PC-9 (cell line): Measurements from ENCODE around the gene LINC00237.

ENCODE experiments used
- EZH2 ChIP-seq: fragments of 200-600 bp; sonication (generic); IDR thresholded peaks from 2 replicates; pipeline ENCODE4 v1.8.0; 2017; ENCODE audit warnings: antibody characterized with exemption, low read depth
- TF ChIP-seq, protein P1 (sequence below): fragments of 200-600 bp; sonication (generic); conservative IDR thresholded peaks from 2 replicates; pipeline ENCODE4 v1.6.1; 2017; ENCODE audit warnings: mixed run types, antibody characterized with exemption, mild to moderate bottlenecking, moderate library complexity

DNA sequence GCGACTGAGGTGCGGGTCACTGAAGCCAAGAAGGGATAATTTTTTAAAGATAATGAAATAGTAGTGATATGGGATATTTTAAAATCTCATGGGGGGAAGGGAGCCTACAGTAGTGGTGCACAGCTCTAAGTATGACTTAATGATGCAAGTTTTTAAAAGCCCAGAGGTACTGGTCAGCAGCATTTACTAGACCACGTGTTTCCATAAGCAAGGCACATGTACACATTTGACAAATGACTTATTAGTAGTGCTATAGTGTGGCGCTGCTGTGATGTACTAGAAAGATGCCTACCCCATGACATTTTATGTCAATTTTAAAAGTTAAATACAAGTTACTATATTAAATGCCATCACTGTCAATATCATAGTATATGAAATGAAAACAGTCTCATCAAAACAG, 7.5 kb upstream of the LINC00237 start:
- no peak for TF ChIP-seq EZH2
- TF ChIP-seq, protein P1, sequence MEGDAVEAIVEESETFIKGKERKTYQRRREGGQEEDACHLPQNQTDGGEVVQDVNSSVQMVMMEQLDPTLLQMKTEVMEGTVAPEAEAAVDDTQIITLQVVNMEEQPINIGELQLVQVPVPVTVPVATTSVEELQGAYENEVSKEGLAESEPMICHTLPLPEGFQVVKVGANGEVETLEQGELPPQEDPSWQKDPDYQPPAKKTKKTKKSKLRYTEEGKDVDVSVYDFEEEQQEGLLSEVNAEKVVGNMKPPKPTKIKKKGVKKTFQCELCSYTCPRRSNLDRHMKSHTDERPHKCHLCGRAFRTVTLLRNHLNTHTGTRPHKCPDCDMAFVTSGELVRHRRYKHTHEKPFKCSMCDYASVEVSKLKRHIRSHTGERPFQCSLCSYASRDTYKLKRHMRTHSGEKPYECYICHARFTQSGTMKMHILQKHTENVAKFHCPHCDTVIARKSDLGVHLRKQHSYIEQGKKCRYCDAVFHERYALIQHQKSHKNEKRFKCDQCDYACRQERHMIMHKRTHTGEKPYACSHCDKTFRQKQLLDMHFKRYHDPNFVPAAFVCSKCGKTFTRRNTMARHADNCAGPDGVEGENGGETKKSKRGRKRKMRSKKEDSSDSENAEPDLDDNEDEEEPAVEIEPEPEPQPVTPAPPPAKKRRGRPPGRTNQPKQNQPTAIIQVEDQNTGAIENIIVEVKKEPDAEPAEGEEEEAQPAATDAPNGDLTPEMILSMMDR: no peak
